Subcutaneous abdominal adipose tissue (tissue), 5 donors: ENCODE measurements around the gene PRPF4.

ENCODE experiments used
- H3K27ac ChIP-seq: one replicate; pipeline ENCODE4 v1.7.0; 2013; ENCODE audit warnings: low read depth, mild to moderate bottlenecking, inconsistent platforms, low read length, moderate library complexity
- H3K27me3 ChIP-seq, 5 donors: one replicate each; pipeline ENCODE4 v1.7.0; 2013; ENCODE audit warnings: low read length in 5 of 5, inconsistent platforms in 1 of 5; ENCODE audit not compliant: control insufficient read depth in 5 of 5, insufficient read depth in 4 of 5
- H3K36me3 ChIP-seq, 5 donors: one replicate each; pipeline ENCODE4 v1.7.0; 2013; ENCODE audit warnings: low read length in 5 of 5; ENCODE audit not compliant: control insufficient read depth in 5 of 5, insufficient read depth in 5 of 5
- H3K4me1 ChIP-seq, 5 donors: one replicate each; pipeline ENCODE4 v1.7.0; 2013; ENCODE audit warnings: low read length in 5 of 5, mild to moderate bottlenecking in 3 of 5, moderate library complexity in 1 of 5; ENCODE audit not compliant: control insufficient read depth in 5 of 5, insufficient read depth in 5 of 5
- H3K4me3 ChIP-seq, 5 donors: one replicate each; pipeline ENCODE4 v1.7.0; 2013; ENCODE audit warnings: low read length in 5 of 5, low read depth in 1 of 5
- H3K9ac ChIP-seq, 5 donors: one replicate each; pipeline ENCODE4 v1.7.0; 2013; ENCODE audit warnings: low read length in 5 of 5, mild to moderate bottlenecking in 4 of 5, moderate library complexity in 3 of 5
- H3K9me3 ChIP-seq, 5 donors: one replicate each; pipeline ENCODE4 v1.7.0; 2013; ENCODE audit warnings: low read length in 5 of 5; ENCODE audit not compliant: control insufficient read depth in 5 of 5
- donor health status: healthy.
- donor health status: healthy.
- donor health status: healthy.
- donor health status: healthy.
- donor health status: healthy.

The PRPF4 gene

GRCh38 chr9:113320051-113320450 lies 44.6 kb downstream of the PRPF4 start:
- H3K4me1 ChIP-seq: peaks cover 0 to 8% (median 0%) of the 10 kb centered on the region in 5 donors
- peaks cover 5 to 21% (median 8%) of the 10 kb centered on the region in 5 donors for H3K36me3 ChIP-seq
- H3K27me3 ChIP-seq: no peaks in the 10 kb centered on the region
- H3K4me3 ChIP-seq: no peak overlapping the region
- no peaks in the 10 kb centered on the region for H3K9me3 ChIP-seq
- no peak overlapping the region for H3K9ac ChIP-seq
- H3K27ac ChIP-seq: no peak overlapping the region

- H3K27me3 ChIP-seq: no peaks in the 10 kb centered on the region
- peaks cover 5 to 24% (median 8%) of the 10 kb centered on the region in 5 donors for H3K36me3 ChIP-seq
- H3K4me1 ChIP-seq: peaks cover 0 to 4% (median 0%) of the 10 kb centered on the region in 5 donors
- H3K4me3 ChIP-seq: no peak overlapping the region
- no peak overlapping the region for H3K9ac ChIP-seq
- no peaks in the 10 kb centered on the region for H3K9me3 ChIP-seq
- no peak overlapping the region for H3K27ac ChIP-seq
Measured at GRCh38 chr9:113322671-113323070, 47.2 kb downstream of the PRPF4 start.

DNA sequence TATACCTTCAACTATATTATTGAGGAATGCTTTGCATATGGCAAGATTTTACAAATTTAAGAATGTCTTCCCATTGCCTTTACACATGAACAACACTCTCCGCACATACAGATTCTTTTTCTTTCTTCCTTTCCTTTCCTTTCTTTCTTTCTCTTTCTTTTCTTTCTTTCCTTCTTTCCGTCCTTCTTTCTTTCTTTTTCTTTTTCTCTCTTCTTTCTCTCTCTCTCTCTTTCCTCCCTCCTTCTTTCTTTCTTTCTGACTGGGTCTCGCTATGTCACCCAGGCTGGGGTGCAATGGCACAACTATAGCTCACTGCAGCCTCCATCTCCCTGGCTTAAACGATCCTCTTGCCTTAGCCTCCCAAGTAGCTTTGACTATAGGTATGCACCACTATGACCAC lies 50.8 kb downstream of the PRPF4 start:
- H3K27me3 ChIP-seq: no peaks in the 10 kb centered on the region
- no peak overlapping the region for H3K27ac ChIP-seq
- peaks cover 2 to 13% (median 8%) of the 10 kb centered on the region in 5 donors for H3K36me3 ChIP-seq
- H3K4me3 ChIP-seq: no peak overlapping the region
- no peak overlapping the region for H3K9ac ChIP-seq
- no peaks in the 10 kb centered on the region for H3K9me3 ChIP-seq
- H3K4me1 ChIP-seq: no peaks in the 10 kb centered on the region

DNA sequence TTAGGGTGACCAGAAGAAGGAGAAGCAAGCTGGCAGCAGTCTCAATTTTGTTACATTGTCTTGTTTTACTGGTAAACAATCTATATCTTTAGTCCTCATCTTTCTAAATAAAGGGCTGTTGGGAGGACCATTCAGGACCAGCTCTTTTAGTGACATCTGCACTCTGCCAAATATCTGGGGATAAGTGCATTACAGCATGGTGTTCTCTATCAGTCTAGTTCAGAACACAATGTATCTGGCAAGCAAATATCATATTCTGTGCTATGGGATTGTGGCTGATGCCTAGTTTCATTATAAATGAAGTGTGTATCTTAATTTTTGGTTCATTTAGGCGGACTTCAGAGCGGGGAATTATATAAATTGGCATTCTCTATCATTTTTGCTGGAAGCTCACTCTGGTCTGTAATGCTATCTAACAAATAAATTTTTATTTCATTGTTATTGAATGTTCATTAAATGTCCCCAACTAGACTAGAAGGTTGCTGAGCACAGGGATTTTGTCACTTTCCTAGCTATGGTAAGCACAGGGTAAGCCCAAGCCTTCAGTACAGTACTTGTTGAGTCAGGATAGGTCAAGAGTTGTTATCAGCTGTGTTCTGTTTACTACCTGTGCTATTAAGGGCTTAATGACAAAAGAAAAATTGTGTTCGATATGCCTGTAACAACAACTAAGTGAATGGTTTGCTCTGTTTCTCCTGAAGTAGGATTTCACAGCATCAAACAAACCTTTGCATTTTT lies 52.8 kb downstream of the PRPF4 start:
- Histone ChIP-seq H3K36me3 (peaks cover 2 to 10% (median 3%) of the 10 kb centered on the region in 5 donors), H3K9me3 (no peaks in the 10 kb centered on the region), H3K9ac (no peak overlapping the region), H3K27me3 (no peaks in the 10 kb centered on the region), H3K4me1 (no peaks in the 10 kb centered on the region), H3K27ac (no peak overlapping the region), H3K4me3 (no peak overlapping the region)

DNA sequence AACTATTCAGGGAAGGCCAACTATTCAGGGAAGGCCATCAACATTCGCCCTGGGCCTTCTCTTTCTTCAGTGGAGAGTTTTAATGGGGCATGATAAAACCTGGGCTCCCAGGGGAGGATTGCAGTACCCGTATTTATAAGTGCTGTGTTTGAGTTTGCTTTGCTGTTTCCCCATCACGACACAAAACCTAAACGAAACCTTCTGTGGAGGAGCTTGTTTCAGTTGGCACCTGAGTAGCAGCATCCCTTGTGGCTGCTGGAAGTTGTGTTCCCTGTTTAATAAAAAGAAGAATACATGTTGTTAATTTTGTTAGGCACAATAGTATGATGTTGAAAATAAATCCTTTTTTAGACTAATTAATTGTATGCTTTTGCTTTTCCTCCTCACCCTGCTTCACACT lies 56.3 kb downstream of the PRPF4 start:
- H3K9me3 ChIP-seq: no peaks in the 10 kb centered on the region
- no peaks in the 10 kb centered on the region for H3K27me3 ChIP-seq
- H3K4me1 ChIP-seq: no peaks in the 10 kb centered on the region
- H3K4me3 ChIP-seq: no peak overlapping the region
- H3K36me3 ChIP-seq: peaks cover 2 to 6% (median 3%) of the 10 kb centered on the region in 5 donors
- H3K27ac ChIP-seq: no peak overlapping the region
- no peak overlapping the region for H3K9ac ChIP-seq

DNA sequence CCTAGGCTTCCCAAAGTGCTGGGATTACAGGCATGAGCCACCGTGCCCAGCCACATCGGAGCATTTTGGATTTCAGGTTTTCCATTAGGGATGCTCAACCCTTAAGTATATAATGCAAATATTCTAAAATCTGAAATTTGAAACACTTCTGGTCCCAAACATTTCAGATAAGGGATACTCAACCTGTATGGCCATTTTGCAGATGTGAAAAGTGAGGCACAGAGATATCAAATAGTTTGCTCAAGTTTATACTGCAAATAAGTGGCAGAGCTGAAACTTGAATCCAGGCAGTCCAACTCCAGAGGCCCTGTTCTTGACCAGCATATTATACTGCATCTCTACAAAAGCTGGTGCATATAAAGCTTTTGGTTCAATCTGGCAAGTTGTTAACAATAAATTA lies 62.3 kb downstream of the PRPF4 start:
- no peak overlapping the region for H3K9ac ChIP-seq
- H3K9me3 ChIP-seq: no peaks in the 10 kb centered on the region
- no peaks in the 10 kb centered on the region for H3K36me3 ChIP-seq
- H3K4me3 ChIP-seq: no peak overlapping the region
- H3K27me3 ChIP-seq: no peaks in the 10 kb centered on the region
- no peak overlapping the region for H3K27ac ChIP-seq
- peaks cover 2 to 17% (median 13%) of the 10 kb centered on the region in 5 donors for H3K4me1 ChIP-seq

DNA sequence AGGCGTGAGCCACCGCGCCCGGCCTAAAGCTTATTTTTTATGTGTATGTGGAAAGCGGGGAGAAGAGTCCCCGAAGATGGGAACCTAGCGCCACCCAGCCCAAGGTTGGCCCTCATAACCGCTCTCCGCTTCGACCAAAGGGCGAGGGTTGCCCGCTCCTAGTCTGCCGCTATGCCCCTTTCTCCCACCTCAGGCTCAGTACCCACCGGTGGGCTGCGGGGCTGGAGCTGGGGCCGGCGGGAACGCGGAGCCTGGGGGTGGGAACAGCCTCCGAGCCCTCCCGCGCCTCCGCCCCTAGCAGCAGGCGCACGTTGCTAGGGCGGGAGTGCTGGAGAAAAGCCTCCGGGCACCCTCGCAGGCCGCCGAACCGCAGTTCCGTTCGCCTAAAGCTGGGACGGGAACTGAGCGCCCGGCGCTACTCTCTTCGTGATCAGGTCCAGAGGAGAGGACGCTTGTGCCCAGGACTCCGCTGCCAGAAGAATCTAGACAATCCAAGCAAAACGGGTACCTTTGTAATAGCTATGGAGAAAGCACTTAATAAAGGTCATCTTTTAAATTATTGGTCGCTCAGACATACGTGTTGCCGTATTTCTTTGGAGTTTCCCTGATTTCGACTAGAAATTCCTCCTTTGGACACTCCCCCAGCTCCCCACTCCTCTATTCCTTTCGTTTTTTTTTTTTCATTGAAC lies 64.7 kb downstream of the PRPF4 start, which contains the start of gene WDR31:
Gene WDR31, minus strand, starts transcription at position 265 of the 689 bp plus-strand sequence. CDS start 8,253 bp downstream, outside the sequence.
- peak within 1 kb of the TSS; percentile 72 to 86 (median 76) for H3K9ac ChIP-seq
- no peaks in the 10 kb centered on the region for H3K9me3 ChIP-seq
- no peaks in the 10 kb centered on the region for H3K36me3 ChIP-seq
- peak within 1 kb of the TSS; percentile 82 to 94 (median 90) for H3K4me3 ChIP-seq
- no peaks in the 10 kb centered on the region for H3K27me3 ChIP-seq
- peaks cover 5 to 26% (median 15%) of the 10 kb centered on the region in 5 donors for H3K4me1 ChIP-seq
- H3K27ac ChIP-seq: peak within 1 kb of the TSS; percentile 52

- H3K27me3 ChIP-seq: no peaks in the 10 kb centered on the region
- H3K27ac ChIP-seq: no peak overlapping the region
- no peaks in the 10 kb centered on the region for H3K9me3 ChIP-seq
- H3K36me3 ChIP-seq: no peaks in the 10 kb centered on the region
- H3K9ac ChIP-seq: no peak overlapping the region
- no peak overlapping the region for H3K4me3 ChIP-seq
- H3K4me1 ChIP-seq: peaks cover 5 to 26% (median 15%) of the 10 kb centered on the region in 5 donors
Measured at GRCh38 chr9:113341712-113342410, 66.4 kb downstream of the PRPF4 start.
